ENCODE measurements around the gene SLC35F3. TPM values are rescaled to one million over a fixed set of nuclear protein-coding genes. Genes with fewer than 3 reads are reported as not detected.

SLC35F3 gene
- polyA plus RNA-seq, 1 donor from 2014 or later, result 13.9 TPM

- TF ChIP-seq RAD21 (conservative IDR thresholded peaks at IDR 0.05), result no peak
- no peak for TF ChIP-seq EZH2 (IDR thresholded peaks at IDR 0.05; ENCODE audit: borderline replicate concordance, insufficient read depth, low read length, poor library complexity, severe bottlenecking)
- TF ChIP-seq POLR2AphosphoS5 (IDR thresholded peaks at IDR 0.05), result no peak
- TF ChIP-seq EP300 (conservative IDR thresholded peaks at IDR 0.05; ENCODE audit: poor library complexity, severe bottlenecking), result no peak
- TF ChIP-seq CTCF (IDR thresholded peaks at IDR 0.05; ENCODE audit: poor library complexity, severe bottlenecking), result no peak
- TF ChIP-seq SMC3 (conservative IDR thresholded peaks at IDR 0.05; ENCODE audit: poor library complexity), result no peak
- no peak for TF ChIP-seq TAF1 (IDR thresholded peaks at IDR 0.05; ENCODE audit: low read depth)
- no peak for TF ChIP-seq MXI1 (conservative IDR thresholded peaks at IDR 0.05; ENCODE audit: poor library complexity, severe bottlenecking)
- Histone ChIP-seq H3K9me2 (ENCODE audit: insufficient read depth, low read length) (no peaks in the 10 kb centered on the region), H3K9ac (ENCODE audit: low read length) (no peak overlapping the region), H2AFZ (ENCODE audit: low read depth, low read length) (no peak overlapping the region), H3K36me3 (ENCODE audit: insufficient read depth, low read length) (no peaks in the 10 kb centered on the region), H3K9me3 (ENCODE audit: low read length) (no peaks in the 10 kb centered on the region), H3K27ac (ENCODE audit: low read length) (no peak overlapping the region), H3K4me3 (ENCODE audit: low read length) (no peak overlapping the region), H3F3A (ENCODE audit: insufficient read depth, low read length, poor library complexity, severe bottlenecking) (no peaks in the 10 kb centered on the region), H4K20me1 (ENCODE audit: insufficient read depth) (no peaks in the 10 kb centered on the region), H3K79me2 (replicated peaks; ENCODE audit: insufficient read depth, low read length) (no peaks in the 10 kb centered on the region), H3K4me2 (ENCODE audit: low read length) (no peak overlapping the region), H3K27me3 (ENCODE audit: insufficient read depth, low read depth, low read length) (no peaks in the 10 kb centered on the region)
Measured at GRCh38 chr1:234307726-234308125, 403.2 kb downstream of the SLC35F3 start.

GRCh38 chr1:234309243-234309597, 404.7 kb downstream of the SLC35F3 start:
- H3K4me2 ChIP-seq (ENCODE audit: low read length), result no peak overlapping the region
- no peak overlapping the region for H2AFZ ChIP-seq (ENCODE audit: low read depth, low read length)

More at GRCh38 chr1:234309243-234309597, 404.7 kb downstream of the SLC35F3 start:
- Histone ChIP-seq H3K9me3 (ENCODE audit: low read length) (no peaks in the 10 kb centered on the region), H3K4me3 (ENCODE audit: low read length) (no peak overlapping the region), H3F3A (ENCODE audit: insufficient read depth, low read length, poor library complexity, severe bottlenecking) (no peaks in the 10 kb centered on the region), H4K20me1 (ENCODE audit: insufficient read depth) (no peaks in the 10 kb centered on the region), H3K9ac (ENCODE audit: low read length) (no peak overlapping the region), H3K27ac (ENCODE audit: low read length) (no peak overlapping the region), H3K27me3 (ENCODE audit: insufficient read depth, low read depth, low read length) (no peaks in the 10 kb centered on the region), H3K79me2 (replicated peaks; ENCODE audit: insufficient read depth, low read length) (no peaks in the 10 kb centered on the region), H3K9me2 (ENCODE audit: insufficient read depth, low read length) (no peaks in the 10 kb centered on the region), H3K36me3 (ENCODE audit: insufficient read depth, low read length) (no peaks in the 10 kb centered on the region)
- no peak for TF ChIP-seq POLR2AphosphoS5 (IDR thresholded peaks at IDR 0.05)
- no peak for TF ChIP-seq EZH2 (IDR thresholded peaks at IDR 0.05; ENCODE audit: borderline replicate concordance, insufficient read depth, low read length, poor library complexity, severe bottlenecking)
- no peak for TF ChIP-seq EP300 (conservative IDR thresholded peaks at IDR 0.05; ENCODE audit: poor library complexity, severe bottlenecking)
- TF ChIP-seq TAF1 (IDR thresholded peaks at IDR 0.05; ENCODE audit: low read depth), result no peak
- no peak for TF ChIP-seq RAD21 (conservative IDR thresholded peaks at IDR 0.05)
- no peak for TF ChIP-seq CTCF (IDR thresholded peaks at IDR 0.05; ENCODE audit: poor library complexity, severe bottlenecking)
- no peak for TF ChIP-seq SMC3 (conservative IDR thresholded peaks at IDR 0.05; ENCODE audit: poor library complexity)
- TF ChIP-seq REST (IDR thresholded peaks at IDR 0.05; ENCODE audit: borderline replicate concordance), result no peak
